OCI-LY7 (cell line): ENCODE measurements around the gene NUP210. TPM values are rescaled to one million over a fixed set of nuclear protein-coding genes. Genes with fewer than 3 reads are reported as not detected.

ENCODE experiments used
- BruUV-seq: library from RNA; stranded (reverse); fragments of 400-500 nt; replicated peaks from 2 replicates; lab custom pipeline; 2021; lab: Mats Ljungman, UMichigan
- CTCF ChIA-PET: fragments of 300-600 bp; sonication (Branson Sonifier 250); formaldehyde crosslinking; loops from one replicate; lab custom pipeline; 2022; ENCODE audit warnings: antibody characterized with exemption; ENCODE audit not compliant: unreplicated experiment; lab: Charles Lee
- POLR2A ChIA-PET: fragments of 300-600 bp; sonication (Branson Sonifier 250); formaldehyde crosslinking; loops from one replicate; lab custom pipeline; 2022; ENCODE audit warnings: antibody characterized with exemption; lab: Charles Lee
- DNase-seq: peaks from one replicate; pipeline ENCODE4 v3.0.0-alpha.2; 2015; ENCODE audit warnings: low spot score
- H2AFZ ChIP-seq: fragments of 200-600 bp; sonication (generic), shearing (Covaris generic); 2 replicates; pipeline ENCODE4 v1.6.1; 2014; ENCODE audit warnings: mild to moderate bottlenecking, antibody characterized with exemption, low read length, moderate library complexity
- H3K27ac ChIP-seq: fragments of 200-600 bp; sonication (generic); 2 replicates; pipeline ENCODE4 v1.5.1; 2014; ENCODE audit warnings: mixed run types, low read depth, mild to moderate bottlenecking, moderate library complexity, low read length, inconsistent platforms; ENCODE audit not compliant: poor library complexity, severe bottlenecking
- H3K36me3 ChIP-seq: fragments of 200-600 bp; sonication (generic); 2 replicates; pipeline ENCODE4 v1.6.1; 2014; ENCODE audit warnings: mild to moderate bottlenecking, antibody characterized with exemption, low read length, moderate library complexity, mixed read lengths; ENCODE audit not compliant: insufficient read depth
- H3K4me1 ChIP-seq: fragments of 200-600 bp; sonication (generic); 2 replicates; pipeline ENCODE4 v1.5.1; 2014; ENCODE audit warnings: mild to moderate bottlenecking, low read length; ENCODE audit not compliant: insufficient read depth, poor library complexity, severe bottlenecking
- H3K4me2 ChIP-seq: fragments of 200-600 bp; sonication (generic); 2 replicates; pipeline ENCODE4 v1.6.1; 2014; ENCODE audit warnings: mild to moderate bottlenecking, low read length
- H3K4me3 ChIP-seq: fragments of 200-600 bp; sonication (generic); 2 replicates; pipeline ENCODE4 v1.5.1; 2014; ENCODE audit warnings: mild to moderate bottlenecking, low read depth, low read length; ENCODE audit not compliant: poor library complexity, severe bottlenecking
- H3K79me2 ChIP-seq: fragments of 200-600 bp; sonication (generic); 2 replicates; pipeline ENCODE4 v1.6.1; 2016; ENCODE audit warnings: low read depth, mild to moderate bottlenecking, low read length, moderate library complexity, mixed read lengths; ENCODE audit not compliant: insufficient read depth
- H3K9me2 ChIP-seq: fragments of 200-600 bp; sonication (generic); 2 replicates; pipeline ENCODE4 v1.6.1; 2016; ENCODE audit warnings: mild to moderate bottlenecking, low read length, mixed read lengths; ENCODE audit not compliant: insufficient read depth
- H3K9me3 ChIP-seq: fragments of 200-600 bp; sonication (generic); 2 replicates; pipeline ENCODE4 v1.6.1; 2014; ENCODE audit warnings: mild to moderate bottlenecking, mixed run types, low read length, mixed read lengths
- H4K20me1 ChIP-seq: fragments of 200-600 bp; sonication (generic); 2 replicates; pipeline ENCODE4 v1.6.1; 2014; ENCODE audit warnings: mild to moderate bottlenecking, antibody characterized with exemption, low read length, moderate library complexity, mixed read lengths; ENCODE audit not compliant: insufficient read depth
- EZH2phosphoT487 ChIP-seq: fragments of 200-600 bp; sonication (generic); IDR thresholded peaks from 2 replicates; pipeline ENCODE4 v1.6.1; 2018; ENCODE audit warnings: low read depth, borderline replicate concordance, mild to moderate bottlenecking, mixed run types, antibody characterized with exemption, low read length, moderate library complexity, mixed read lengths
- intact Hi-C: fragments of 100-400 bp; cut with micrococcal nuclease; formaldehyde crosslinking; loops from one replicate; pipeline ENCODE4 v1.10.0; 2022; ENCODE audit not compliant: unreplicated experiment
- total RNA-seq, 2 experiments: library from RNA; depleted of rRNA in 1 of 2; stranded (reverse); fragments of >200 nt in 1 of 2; shearing (Covaris generic) in 1 of 2; gene quantifications; 2 replicates each; pipeline ENCODE4 v1.2.3, GENCODE V29; 2014 to 2022
- TF ChIP-seq, protein P1 (sequence below): fragments of 200-600 bp; sonication (generic); conservative IDR thresholded peaks from 2 replicates; pipeline ENCODE4 v1.5.1; 2014; ENCODE audit warnings: mild to moderate bottlenecking, antibody characterized with exemption, low read length, moderate library complexity, mixed read lengths

The NUP210 gene
- total RNA-seq, 2 experiments from 2014 or later, result 195 to 232 TPM

DNA sequence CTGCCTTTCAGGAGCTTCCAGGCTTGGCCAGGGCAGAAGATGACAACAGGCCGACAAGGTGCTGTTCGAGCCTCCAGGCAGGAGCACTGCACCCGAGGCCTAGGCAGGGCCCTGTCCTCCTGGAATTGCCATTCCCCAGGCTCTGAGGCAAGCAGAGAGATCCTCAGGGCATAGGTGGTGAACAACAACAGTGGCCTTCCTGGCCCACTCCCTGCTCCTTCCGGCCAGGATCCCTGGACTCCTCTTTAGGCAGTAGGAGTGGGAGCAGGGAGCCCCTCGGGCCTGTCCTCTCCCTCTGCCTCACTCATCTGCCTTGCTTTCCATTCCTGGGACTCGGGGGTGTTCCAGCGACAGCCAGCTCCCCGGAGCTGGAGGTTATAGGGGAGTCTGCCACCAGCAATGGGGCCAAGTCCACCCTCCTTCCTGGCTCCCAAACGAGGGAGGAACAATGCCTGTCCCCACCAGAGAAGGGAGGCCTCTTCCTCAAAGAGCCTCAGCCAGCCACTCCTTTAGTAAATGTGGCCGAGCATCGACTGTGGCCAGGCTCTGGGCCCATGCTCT lies 135.0 kb downstream of the NUP210 start:
- Histone ChIP-seq H3K36me3 (no peaks in the 10 kb centered on the region; the same call in 1 of the 2 replicates), H3K4me2 (no peak overlapping the region), H3K27ac (no peak overlapping the region), H3K4me1 (no peaks in the 10 kb centered on the region), H3K4me3 (no peak overlapping the region), H2AFZ (no peak overlapping the region), H3K9me3 (peaks cover 14% of the 10 kb centered on the region; the same call in 1 of the 2 replicates), H3K79me2 (no peaks in the 10 kb centered on the region), H3K9me2 (no peaks in the 10 kb centered on the region), H4K20me1 (no peaks in the 10 kb centered on the region)
- ChIA-PET CTCF (no interaction called here), POLR2A (interaction anchor here (0.5 to 0.6 kb wide), 2 partner anchors 11 to 169 kb away, joined by 3 to 5 read pairs; no protein-coding TSS in a partner anchor)
- no peak for DNase-seq
- BruUV-seq, result no TSS peak
- TF ChIP-seq, protein P1, sequence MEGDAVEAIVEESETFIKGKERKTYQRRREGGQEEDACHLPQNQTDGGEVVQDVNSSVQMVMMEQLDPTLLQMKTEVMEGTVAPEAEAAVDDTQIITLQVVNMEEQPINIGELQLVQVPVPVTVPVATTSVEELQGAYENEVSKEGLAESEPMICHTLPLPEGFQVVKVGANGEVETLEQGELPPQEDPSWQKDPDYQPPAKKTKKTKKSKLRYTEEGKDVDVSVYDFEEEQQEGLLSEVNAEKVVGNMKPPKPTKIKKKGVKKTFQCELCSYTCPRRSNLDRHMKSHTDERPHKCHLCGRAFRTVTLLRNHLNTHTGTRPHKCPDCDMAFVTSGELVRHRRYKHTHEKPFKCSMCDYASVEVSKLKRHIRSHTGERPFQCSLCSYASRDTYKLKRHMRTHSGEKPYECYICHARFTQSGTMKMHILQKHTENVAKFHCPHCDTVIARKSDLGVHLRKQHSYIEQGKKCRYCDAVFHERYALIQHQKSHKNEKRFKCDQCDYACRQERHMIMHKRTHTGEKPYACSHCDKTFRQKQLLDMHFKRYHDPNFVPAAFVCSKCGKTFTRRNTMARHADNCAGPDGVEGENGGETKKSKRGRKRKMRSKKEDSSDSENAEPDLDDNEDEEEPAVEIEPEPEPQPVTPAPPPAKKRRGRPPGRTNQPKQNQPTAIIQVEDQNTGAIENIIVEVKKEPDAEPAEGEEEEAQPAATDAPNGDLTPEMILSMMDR, result no peak
- no peak for TF ChIP-seq EZH2phosphoT487
- intact Hi-C loops, result no loop called here

DNA sequence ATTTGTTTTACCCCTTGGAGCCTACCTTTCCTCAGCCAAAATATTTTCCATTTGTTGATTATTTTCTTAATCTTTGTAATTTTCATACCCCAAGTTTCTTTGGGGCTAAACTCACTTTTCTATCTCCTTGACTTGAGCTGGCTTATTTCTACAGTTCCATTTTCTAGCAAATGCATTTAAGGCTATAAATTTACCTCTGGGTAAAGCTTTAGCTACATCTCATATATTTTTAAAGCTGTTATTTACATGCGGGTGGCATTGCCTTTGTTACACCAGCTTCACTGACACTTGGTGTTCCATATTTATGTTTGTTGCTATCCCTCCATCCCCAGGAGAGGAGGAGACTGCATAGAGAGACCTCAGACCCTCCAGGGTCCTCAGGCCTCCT lies 136.3 kb downstream of the NUP210 start:
- Histone ChIP-seq H3K4me1 (no peaks in the 10 kb centered on the region), H2AFZ (no peak overlapping the region), H3K4me3 (no peak overlapping the region), H3K9me2 (no peaks in the 10 kb centered on the region), H3K4me2 (no peak overlapping the region), H3K9me3 (peaks cover 14% of the 10 kb centered on the region; the same call in 1 of the 2 replicates), H4K20me1 (no peaks in the 10 kb centered on the region), H3K36me3 (no peaks in the 10 kb centered on the region; the same call in 1 of the 2 replicates), H3K27ac (no peak overlapping the region), H3K79me2 (no peaks in the 10 kb centered on the region)
- DNase-seq, result no peak
- CTCF ChIA-PET, result no interaction called here
- POLR2A ChIA-PET, result no interaction called here
- intact Hi-C loops, result no loop called here
- BruUV-seq, result no TSS peak
- no peak for TF ChIP-seq EZH2phosphoT487
- TF ChIP-seq, protein P1, result no peak
